Natural killer cell treated with Interleukin-12 subunit alpha and Interleukin-12 subunit beta and Interleukin-15 and Interleukin-18, amount 100 ng/mL, for 72 hours (primary cell): ENCODE results near the gene PPARGC1A. TPM values are rescaled to one million over a fixed set of nuclear protein-coding genes. Genes with fewer than 3 reads are reported as not detected.

Experiments
- ATAC-seq, 2 donors: fragments of 150-1000 bp; cut with Tn5 transposase in 1 of 2; sonication (Bioruptor Pico), chemical (Tn5 transposase) in 1 of 2; 2 replicates each; pipeline ENCODE4 v1.10.0; 2021
- DNase-seq: peaks from one replicate; pipeline ENCODE4 v3.0.0; 2022; ENCODE audit warnings: low spot score
- H3K27ac Mint-ChIP-seq, 2 donors: 1 replicate in 1 of 2; 2 replicates in 1 of 2; pipeline ENCODE4 v1.8.0; 2022; ENCODE audit warnings: mixed read lengths in 2 of 2, mild to moderate bottlenecking in 1 of 2, moderate library complexity in 1 of 2
- H3K27me3 Mint-ChIP-seq, 2 donors: 1 replicate in 1 of 2; 2 replicates in 1 of 2; pipeline ENCODE4 v1.8.0; 2022; ENCODE audit warnings: mixed read lengths in 2 of 2
- H3K36me3 Mint-ChIP-seq: one replicate; pipeline ENCODE4 v1.8.0; 2022; ENCODE audit warnings: mixed read lengths
- H3K4me1 Mint-ChIP-seq, 2 donors: 1 replicate in 1 of 2; 2 replicates in 1 of 2; pipeline ENCODE4 v1.8.0; 2022; ENCODE audit warnings: low read depth in 2 of 2, mixed read lengths in 2 of 2, mild to moderate bottlenecking in 1 of 2
- H3K4me3 Mint-ChIP-seq: one replicate; pipeline ENCODE4 v1.8.0; 2022; ENCODE audit warnings: mixed read lengths
- H3K9me3 Mint-ChIP-seq: 2 replicates; pipeline ENCODE4 v1.8.0; 2022; ENCODE audit warnings: mixed read lengths
- total RNA-seq, 2 donors: library from RNA; stranded (reverse); gene quantifications; one replicate each; pipeline ENCODE4 v1.2.3, GENCODE V29; 2022

The PPARGC1A gene
- not detected for total RNA-seq

GRCh38 chr4:23889814-23890341 is at the start of gene PPARGC1A:
PPARGC1A (minus strand) TSS chr4:23890047; CDS start chr4:23889957, 90 bp downstream.
- ATAC-seq, result no peak
- Mint-ChIP-seq H3K27me3 (peaks cover 0 to 2% of the 10 kb centered on the region in 2 donors), H3K27ac (no peak within 1 kb of the TSS), H3K4me3 (no peak within 1 kb of the TSS), H3K9me3 (peaks cover 7% of the 10 kb centered on the region), H3K4me1 (no peaks in the 10 kb centered on the region), H3K36me3 (no peaks in the 10 kb centered on the region)
- DNase-seq, result no peak

DNA sequence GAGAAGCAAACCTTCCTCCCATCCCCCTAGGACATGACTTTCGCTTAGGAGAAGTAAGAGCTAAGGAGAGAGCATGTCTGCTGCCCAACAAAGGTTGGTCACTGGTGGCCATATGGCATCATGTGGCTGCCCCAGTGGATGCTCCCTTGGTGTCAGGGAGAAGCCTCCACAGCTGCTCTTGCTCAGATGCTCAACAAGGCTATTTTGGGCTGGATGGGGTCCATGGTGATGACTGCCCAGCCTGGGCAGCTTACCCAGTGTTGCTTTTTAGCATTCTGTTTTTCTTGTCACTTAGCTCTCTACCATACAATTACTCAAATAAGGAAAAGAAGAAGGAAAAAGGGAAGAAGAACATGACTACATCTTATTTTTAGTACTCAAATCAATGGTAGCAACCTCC is 48.9 kb upstream of the PPARGC1A start:
- no peaks in the 10 kb centered on the region for H3K4me1 Mint-ChIP-seq
- H3K9me3 Mint-ChIP-seq, result peaks cover 8% of the 10 kb centered on the region
- no peak overlapping the region for H3K4me3 Mint-ChIP-seq
- ATAC-seq, result no peak
- no peak overlapping the region for H3K27ac Mint-ChIP-seq
- no peak for DNase-seq
- H3K27me3 Mint-ChIP-seq, result no peaks in the 10 kb centered on the region
- no peaks in the 10 kb centered on the region for H3K36me3 Mint-ChIP-seq

DNA sequence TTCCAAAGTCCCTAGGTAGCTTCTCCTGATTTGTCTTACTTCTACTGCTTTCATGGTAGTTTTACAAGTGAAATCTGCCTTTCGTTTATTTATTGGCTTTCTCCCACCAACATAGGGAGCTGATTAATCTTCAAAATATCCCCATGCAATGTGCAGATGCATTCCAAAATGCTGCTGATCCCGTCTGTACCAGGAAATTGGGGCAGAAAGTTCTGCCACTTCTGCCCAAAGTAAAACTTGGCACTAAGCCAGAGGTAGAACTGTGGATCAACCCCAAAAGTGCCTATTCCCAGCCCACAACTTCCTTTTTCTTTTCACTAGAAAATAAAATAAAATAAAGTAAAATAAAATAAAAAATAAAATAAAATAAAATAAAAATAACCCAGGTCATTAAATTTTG is 47.3 kb upstream of the PPARGC1A start:
- no peak for DNase-seq

GRCh38 chr4:23934915-23935314 is 45.1 kb upstream of the PPARGC1A start:
- H3K27me3 Mint-ChIP-seq, result no peaks in the 10 kb centered on the region
- H3K9me3 Mint-ChIP-seq, result peaks cover 8% of the 10 kb centered on the region
- peaks cover 6% of the 10 kb centered on the region for H3K36me3 Mint-ChIP-seq
- ATAC-seq (no peak), DNase-seq (no peak)
- H3K4me3 Mint-ChIP-seq, result no peak overlapping the region
- H3K4me1 Mint-ChIP-seq, result no peaks in the 10 kb centered on the region
- no peak overlapping the region for H3K27ac Mint-ChIP-seq

More for the DNA sequence above, 47.3 kb upstream of the PPARGC1A start:
- H3K36me3 Mint-ChIP-seq, result peaks cover under 1% of the 10 kb centered on the region
- no peak overlapping the region for H3K27ac Mint-ChIP-seq
- H3K9me3 Mint-ChIP-seq, result peaks cover 5% of the 10 kb centered on the region
- H3K27me3 Mint-ChIP-seq, result no peaks in the 10 kb centered on the region
- ATAC-seq, result no peak
- no peaks in the 10 kb centered on the region for H3K4me1 Mint-ChIP-seq
- no peak overlapping the region for H3K4me3 Mint-ChIP-seq

DNA sequence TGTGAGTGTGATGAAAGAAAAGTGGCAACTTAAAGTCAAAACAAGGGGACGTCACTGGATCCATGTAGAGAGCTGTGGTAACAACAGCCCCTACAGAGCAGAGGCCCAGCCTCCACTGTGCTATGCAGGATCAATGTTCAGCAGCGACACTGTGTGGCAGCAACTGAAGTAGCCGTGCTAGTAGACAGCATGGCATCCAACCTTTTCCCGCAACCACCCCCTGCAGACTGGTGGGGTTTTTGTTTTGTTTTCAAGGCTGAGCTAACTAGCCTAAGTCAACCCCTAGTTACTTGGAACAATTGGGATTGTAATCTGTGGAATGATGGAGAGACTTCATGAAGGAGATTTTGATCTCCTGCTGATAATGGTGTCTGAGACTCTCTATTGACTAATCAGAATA is 44.4 kb upstream of the PPARGC1A start:
- Mint-ChIP-seq H3K36me3 (peaks cover 6% of the 10 kb centered on the region), H3K4me1 (no peaks in the 10 kb centered on the region), H3K27ac (no peak overlapping the region), H3K9me3 (peaks cover 8% of the 10 kb centered on the region), H3K27me3 (no peaks in the 10 kb centered on the region), H3K4me3 (no peak overlapping the region)
- ATAC-seq (no peak), DNase-seq (no peak)

- Mint-ChIP-seq H3K9me3 (peaks cover 4% of the 10 kb centered on the region), H3K27ac (no peak overlapping the region), H3K4me1 (no peaks in the 10 kb centered on the region), H3K27me3 (no peaks in the 10 kb centered on the region), H3K36me3 (peaks cover 6% of the 10 kb centered on the region), H3K4me3 (no peak overlapping the region)
- no peak for ATAC-seq
- no peak for DNase-seq
Measured at GRCh38 chr4:23932901-23933308, 43.1 kb upstream of the PPARGC1A start.

- no peaks in the 10 kb centered on the region for H3K27me3 Mint-ChIP-seq
- no peaks in the 10 kb centered on the region for H3K4me1 Mint-ChIP-seq
- H3K9me3 Mint-ChIP-seq, result peaks cover 4% of the 10 kb centered on the region
- ATAC-seq (no peak), DNase-seq (no peak)
- H3K27ac Mint-ChIP-seq, result no peak overlapping the region
- peaks cover 6% of the 10 kb centered on the region for H3K36me3 Mint-ChIP-seq
- no peak overlapping the region for H3K4me3 Mint-ChIP-seq
Measured at GRCh38 chr4:23932186-23932585, 42.3 kb upstream of the PPARGC1A start.

- H3K9me3 Mint-ChIP-seq, result peaks cover 6% of the 10 kb centered on the region
Measured at GRCh38 chr4:23931489-23931830, 41.6 kb upstream of the PPARGC1A start.

DNA sequence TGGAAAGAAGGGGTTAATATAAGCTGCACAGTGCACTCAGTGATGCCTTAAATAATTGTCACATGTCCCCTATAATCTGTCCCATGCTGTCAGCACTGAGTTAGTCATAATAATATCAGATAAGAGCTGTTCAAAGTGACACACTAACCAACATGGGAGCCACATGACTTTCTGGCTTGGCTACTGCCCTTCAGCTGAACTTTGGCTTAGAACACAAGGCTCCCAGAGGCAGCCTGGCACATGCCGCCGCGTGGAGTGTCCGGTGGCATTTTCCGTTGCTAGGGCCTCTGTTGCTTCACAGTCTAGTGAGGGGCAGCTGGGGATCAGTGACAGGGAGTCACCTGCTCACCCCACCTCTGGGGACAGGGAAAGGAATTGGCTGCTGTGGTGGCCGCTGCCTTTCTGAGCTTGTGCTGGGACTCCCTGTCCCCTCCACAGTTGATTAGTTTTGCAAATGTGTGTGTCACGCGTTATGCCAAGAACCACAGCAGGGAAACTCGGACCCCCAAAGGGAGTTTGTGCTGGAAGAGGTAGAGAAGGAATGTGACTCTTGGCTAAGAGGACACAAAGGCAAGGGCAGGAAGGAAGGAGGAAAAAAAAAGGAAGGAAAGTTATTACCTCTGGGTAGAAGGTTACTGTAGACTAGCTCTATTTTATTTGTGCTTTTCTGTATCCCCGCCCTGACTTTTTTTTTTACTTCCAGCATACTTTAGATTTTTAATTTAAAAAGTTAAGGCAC is 41.1 kb upstream of the PPARGC1A start:
- Mint-ChIP-seq H3K4me1 (no peaks in the 10 kb centered on the region), H3K9me3 (peaks cover 11% of the 10 kb centered on the region), H3K27me3 (no peaks in the 10 kb centered on the region), H3K27ac (no peak overlapping the region), H3K36me3 (peaks cover 11% of the 10 kb centered on the region), H3K4me3 (no peak overlapping the region)
- DNase-seq (no peak), ATAC-seq (no peak)

More at GRCh38 chr4:23931489-23931830, 41.6 kb upstream of the PPARGC1A start:
- DNase-seq (no peak), ATAC-seq (no peak)
- no peaks in the 10 kb centered on the region for H3K27me3 Mint-ChIP-seq
- H3K27ac Mint-ChIP-seq, result no peak overlapping the region
- no peak overlapping the region for H3K4me3 Mint-ChIP-seq
- H3K4me1 Mint-ChIP-seq, result no peaks in the 10 kb centered on the region
- H3K36me3 Mint-ChIP-seq, result peaks cover 10% of the 10 kb centered on the region

DNA sequence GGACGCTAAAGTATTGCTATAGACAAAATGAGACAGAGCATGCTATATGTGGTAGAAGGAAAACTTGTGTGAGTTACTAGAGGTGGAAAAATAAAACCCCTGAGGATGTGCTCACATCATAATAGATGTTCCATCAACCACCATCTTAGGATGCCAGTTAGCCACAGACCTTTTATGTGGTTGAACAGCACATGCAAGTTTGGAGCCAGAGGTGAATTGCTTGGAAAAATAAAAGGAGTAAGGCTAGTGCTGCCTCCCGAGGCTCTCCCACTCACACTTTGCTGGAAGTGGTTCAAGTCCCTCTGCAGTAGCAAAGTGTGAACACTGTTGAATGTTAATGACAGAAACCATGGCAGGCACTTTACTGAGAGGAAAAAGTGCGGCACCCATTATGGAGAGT is 39.4 kb upstream of the PPARGC1A start:
- Mint-ChIP-seq H3K36me3 (peaks cover 11% of the 10 kb centered on the region), H3K27me3 (no peaks in the 10 kb centered on the region), H3K4me1 (no peaks in the 10 kb centered on the region), H3K4me3 (no peak overlapping the region), H3K9me3 (peaks cover 18% of the 10 kb centered on the region), H3K27ac (no peak overlapping the region)
- ATAC-seq, result no peak
- DNase-seq, result no peak

DNA sequence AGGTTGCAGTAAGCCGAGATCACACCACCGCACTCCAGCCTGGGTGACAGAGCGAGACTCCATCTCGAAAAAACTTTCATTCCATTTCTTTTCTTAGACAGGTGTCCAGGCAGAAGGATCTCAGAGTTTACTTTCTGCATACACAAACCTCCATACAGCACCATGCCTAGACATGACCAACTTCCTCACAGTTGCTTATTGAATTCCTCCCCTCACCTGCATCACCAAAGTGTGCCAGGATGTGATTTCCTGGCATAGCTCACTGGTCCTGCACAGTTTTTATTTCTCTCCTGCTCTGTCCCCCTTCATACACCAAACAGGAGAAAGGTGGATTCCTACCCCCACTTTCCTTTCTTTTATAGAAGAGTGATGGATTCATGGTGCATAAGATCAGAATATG is 34.7 kb upstream of the PPARGC1A start:
- Mint-ChIP-seq H3K4me1 (no peaks in the 10 kb centered on the region), H3K4me3 (no peak overlapping the region), H3K9me3 (peaks cover 18% of the 10 kb centered on the region), H3K27me3 (no peaks in the 10 kb centered on the region), H3K36me3 (peaks cover 5% of the 10 kb centered on the region), H3K27ac (no peak overlapping the region)
- no peak for ATAC-seq
- no peak for DNase-seq

DNA sequence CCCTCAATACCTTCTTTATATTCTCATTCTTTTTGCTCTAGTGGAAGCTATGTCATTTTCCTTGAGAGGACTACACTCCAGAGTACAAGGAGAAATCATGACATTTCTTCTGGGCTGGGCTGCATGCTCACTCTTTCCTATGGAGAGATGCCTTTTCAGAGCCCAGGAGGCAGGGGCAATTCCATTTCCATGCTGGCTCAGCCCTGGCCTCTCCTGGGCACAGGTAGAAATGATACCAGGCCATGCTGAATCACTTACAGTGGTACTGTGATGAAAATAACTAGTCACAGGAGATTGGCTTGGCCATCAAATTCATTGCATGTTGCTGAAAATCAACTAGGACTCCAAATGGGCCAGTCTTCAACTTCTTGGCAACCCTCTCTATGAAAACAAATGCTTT is 34.0 kb upstream of the PPARGC1A start:
- ATAC-seq (no peak), DNase-seq (no peak)
- Mint-ChIP-seq H3K4me3 (no peak overlapping the region), H3K36me3 (peaks cover 5% of the 10 kb centered on the region), H3K27me3 (no peaks in the 10 kb centered on the region), H3K27ac (no peak overlapping the region), H3K9me3 (peaks cover 19% of the 10 kb centered on the region), H3K4me1 (no peaks in the 10 kb centered on the region)

- peaks cover 5% of the 10 kb centered on the region for H3K36me3 Mint-ChIP-seq
- no peak overlapping the region for H3K4me3 Mint-ChIP-seq
- DNase-seq (no peak), ATAC-seq (no peak)
- no peaks in the 10 kb centered on the region for H3K4me1 Mint-ChIP-seq
- H3K27me3 Mint-ChIP-seq, result no peaks in the 10 kb centered on the region
- H3K27ac Mint-ChIP-seq, result no peak overlapping the region
- peaks cover 19% of the 10 kb centered on the region for H3K9me3 Mint-ChIP-seq
Measured at GRCh38 chr4:23923141-23923540, 33.3 kb upstream of the PPARGC1A start.

- H3K36me3 Mint-ChIP-seq, result peaks cover 5% of the 10 kb centered on the region
- H3K27me3 Mint-ChIP-seq, result no peaks in the 10 kb centered on the region
- peaks cover 19% of the 10 kb centered on the region for H3K9me3 Mint-ChIP-seq
- H3K4me1 Mint-ChIP-seq, result no peaks in the 10 kb centered on the region
- no peak for ATAC-seq
- H3K4me3 Mint-ChIP-seq, result no peak overlapping the region
- no peak for DNase-seq
- no peak overlapping the region for H3K27ac Mint-ChIP-seq
Measured at GRCh38 chr4:23922541-23923111, 32.8 kb upstream of the PPARGC1A start.
